Measurements from ENCODE around the gene FGGY.
"Not testable (repeated sequence)": the region's sequence is repeated elsewhere in the genome, so short reads cannot be mapped to it uniquely, and the experiment has no call there.

FGGY gene

DNA sequence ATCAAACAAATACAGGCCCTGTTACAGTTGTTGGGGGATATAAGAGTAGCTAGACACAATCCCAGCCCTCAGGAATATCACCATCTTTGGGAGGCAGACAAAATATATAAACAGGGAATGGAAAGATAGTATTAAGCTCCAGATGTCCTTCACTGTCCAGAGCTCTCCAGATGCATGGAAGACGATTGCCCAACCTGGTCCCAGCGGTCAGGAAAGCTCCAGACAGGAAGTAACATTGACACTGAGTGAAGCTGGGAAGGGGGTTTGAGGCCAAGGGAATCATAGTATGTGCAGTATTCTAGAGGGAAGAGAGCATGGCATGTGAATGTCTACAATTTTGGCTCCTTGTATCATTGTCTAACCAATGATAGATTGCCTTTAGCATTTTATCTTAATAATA is 344.0 kb downstream of the FGGY start:
- FAIRE-seq (no peak), DNase-seq (ENCODE audit: extremely low spot score, insufficient read length, low read depth) (no peak)

DNA sequence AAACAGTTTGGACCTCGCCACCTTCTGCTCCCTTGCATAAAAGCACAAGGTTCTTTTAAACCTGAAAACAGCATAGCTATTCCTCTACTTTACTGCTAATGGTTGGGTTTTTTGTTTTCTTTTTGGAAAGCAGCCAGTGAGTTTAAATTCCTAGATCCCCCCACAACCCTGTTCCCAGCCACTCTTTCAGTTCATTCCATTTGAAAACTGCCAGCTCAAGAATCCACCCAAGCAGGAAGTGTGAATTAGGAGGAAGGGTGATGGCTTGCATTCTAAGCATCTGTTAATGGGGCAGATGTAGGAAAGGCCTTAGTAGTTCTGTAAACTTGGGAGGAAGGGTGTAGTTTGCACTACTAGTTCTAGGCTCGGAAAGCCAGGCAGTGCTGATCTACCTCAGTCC is 344.9 kb downstream of the FGGY start:
- FAIRE-seq (no peak), DNase-seq (ENCODE audit: extremely low spot score, insufficient read length, low read depth) (no peak)

DNA sequence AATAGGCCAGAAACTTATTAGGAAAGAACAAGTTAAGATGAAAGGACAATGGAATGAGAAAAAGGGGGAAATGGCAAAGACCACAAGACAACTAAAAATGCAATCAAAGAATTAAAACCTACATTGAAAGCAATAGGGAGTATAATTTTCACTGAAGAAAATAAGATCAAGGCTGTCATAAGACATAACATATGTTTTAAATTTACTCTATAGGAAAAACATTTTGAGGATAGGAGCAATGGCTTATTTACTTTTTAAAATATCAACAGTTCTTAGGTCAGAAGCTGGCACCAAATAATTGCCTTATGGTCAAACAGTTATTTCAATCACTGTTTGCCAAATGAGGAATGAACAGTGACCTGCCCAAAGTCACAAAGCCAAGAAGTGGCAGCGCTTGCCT is 346.6 kb downstream of the FGGY start:
- DNase-seq (ENCODE audit: extremely low spot score, insufficient read length, low read depth) = no peak
- no peak for FAIRE-seq

DNA sequence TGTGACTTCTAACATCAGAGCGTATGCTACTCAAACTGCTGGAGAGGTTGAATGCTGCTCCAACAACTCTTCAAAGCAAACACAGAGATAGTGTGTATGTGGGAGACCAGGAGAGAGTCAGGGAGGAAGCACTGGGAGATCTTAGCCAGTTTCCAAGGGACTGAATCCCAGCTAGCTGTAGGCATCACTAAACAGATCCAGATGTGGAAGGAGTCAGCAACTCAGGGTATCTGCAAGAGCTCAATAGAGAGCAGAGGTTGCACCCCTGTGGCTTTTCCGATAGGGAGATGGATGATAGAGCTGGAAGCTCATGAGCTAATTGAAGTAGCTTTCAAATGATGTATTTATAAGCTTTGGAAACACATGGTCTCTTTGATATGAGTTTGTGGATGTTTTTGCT is 349.0 kb downstream of the FGGY start:
- no peak for FAIRE-seq
- no peak for DNase-seq (ENCODE audit: extremely low spot score, insufficient read length, low read depth)

DNA sequence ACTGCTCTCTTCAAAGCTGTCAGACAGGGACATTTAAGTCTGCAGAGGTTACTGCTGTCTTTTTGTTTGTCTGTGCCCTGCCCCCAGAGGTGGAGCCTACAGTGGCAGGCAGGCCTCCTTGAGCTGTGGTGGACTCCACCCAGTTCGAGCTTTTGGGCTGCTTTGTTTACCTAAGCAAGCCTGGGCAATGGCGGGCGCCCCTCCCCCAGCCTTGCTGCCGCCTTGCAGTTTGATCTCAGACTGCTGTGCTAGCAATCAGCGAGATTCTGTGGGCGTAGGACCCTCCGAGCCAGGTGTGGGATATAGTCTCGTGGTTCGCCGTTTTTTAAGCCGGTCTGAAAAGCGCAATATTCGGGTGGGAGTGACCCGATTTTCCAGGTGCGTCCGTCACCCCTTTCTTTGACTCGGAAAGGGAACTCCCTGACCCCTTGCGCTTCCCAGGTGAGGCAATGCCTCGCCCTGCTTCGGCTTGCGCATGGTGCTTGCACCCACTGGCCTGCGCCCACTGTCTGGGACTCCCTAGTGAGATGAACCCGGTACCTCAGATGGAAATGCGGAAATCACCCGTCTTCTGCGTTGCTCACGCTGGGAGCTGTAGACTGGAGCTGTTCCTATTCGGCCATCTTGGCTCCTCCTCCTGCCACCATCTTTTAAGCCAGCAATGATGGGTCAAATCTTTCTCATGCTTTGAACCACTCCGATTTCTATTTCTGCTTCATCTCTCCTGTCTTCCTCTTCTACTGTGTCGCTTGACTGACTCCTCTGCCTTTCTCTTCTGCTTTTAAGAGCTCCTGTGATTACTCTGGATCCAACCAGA is 356.5 kb downstream of the FGGY start:
- DNase-seq (ENCODE audit: extremely low spot score, insufficient read length, low read depth); FAIRE-seq: not testable (repeated sequence)

DNA sequence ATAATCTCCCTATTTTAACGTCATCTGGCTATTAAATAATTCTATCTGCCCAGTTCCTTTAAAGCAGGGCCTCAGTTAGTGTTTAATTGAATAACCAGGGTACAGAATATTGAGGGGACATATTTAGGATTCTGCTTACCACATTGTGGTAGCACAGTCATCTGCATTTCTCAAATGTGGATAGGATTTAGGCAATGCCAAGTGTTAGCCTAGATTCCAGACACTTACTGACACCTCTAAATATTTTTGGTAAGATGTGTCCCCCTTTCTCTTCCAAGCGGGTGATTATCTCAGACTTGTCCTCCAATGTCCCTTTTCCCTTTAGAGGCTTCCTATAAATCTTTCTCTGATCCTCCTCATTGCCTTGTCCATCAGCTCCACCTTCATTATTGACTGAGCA is 357.1 kb downstream of the FGGY start:
- no peak for FAIRE-seq

DNA sequence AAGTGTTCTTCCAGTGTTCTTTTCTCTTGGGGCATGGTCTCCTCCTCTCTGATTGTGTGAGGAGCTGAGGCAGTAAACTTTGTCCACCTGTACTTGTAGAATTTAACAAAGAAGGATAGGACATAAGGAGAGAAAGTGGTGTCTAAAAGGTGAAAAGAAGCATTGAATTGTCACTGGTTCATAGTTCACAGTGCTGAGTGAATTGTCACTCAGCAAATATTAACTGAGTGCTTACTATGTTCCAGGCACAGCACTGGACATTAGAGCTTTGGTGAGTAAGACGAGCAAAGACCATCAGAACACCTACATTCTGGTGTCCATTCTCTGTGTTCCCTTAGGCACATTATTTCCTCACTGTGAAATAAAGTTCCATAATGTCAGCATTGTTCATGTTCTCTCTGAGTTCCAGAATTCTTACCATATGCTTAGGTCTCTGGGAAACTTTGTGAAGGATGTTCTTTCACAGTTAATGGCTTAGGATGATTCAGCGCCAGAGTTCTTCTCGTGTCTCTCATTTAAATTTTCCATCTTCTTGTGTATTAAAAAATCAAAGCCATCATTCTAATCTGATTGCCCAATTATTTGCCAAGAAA is 361.1 kb downstream of the FGGY start:
- DNase-seq (ENCODE audit: extremely low spot score, insufficient read length, low read depth) (no peak), FAIRE-seq (no peak)

More for the DNA sequence above, 357.1 kb downstream of the FGGY start:
- no peak for DNase-seq (ENCODE audit: extremely low spot score, insufficient read length, low read depth)

DNA sequence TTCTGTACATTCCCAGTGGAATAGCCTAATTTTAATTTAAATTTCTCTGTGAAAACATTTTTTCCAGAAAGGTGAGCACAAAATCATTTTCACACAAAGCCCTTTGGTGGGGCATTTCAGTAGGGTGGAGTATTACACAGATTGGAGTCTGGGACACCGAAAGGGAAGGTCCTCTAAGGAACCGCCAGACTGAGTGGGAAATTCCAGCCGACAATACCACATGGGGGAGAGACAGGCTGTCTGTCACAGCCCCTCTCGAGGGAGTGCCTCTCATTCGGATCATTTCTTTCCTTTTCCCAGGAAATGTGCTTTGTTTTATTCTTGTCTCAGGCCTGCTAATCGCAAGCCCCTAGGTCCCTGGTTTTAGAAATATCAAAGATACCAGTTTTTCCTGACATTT is 367.3 kb downstream of the FGGY start:
- FAIRE-seq (no peak), DNase-seq (ENCODE audit: extremely low spot score, insufficient read length, low read depth) (no peak)

DNA sequence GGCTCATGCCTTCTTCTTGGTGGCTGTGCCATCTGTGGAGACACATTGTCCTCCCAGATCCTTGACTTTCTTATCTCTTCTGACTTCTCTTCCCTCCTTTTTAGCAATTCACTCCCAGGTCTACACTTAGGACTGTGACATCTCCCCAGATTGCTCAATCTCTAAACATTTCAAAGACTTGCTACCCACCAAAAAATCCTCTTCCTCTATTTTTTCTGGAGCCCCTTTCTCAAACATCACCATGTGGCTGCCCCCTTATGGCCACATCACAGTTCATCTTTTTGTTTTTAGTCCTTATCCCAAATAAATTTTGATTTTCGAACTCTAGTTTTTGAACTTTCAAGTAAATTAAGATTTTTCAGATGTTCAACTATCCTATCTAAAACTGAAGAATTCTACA is 369.2 kb downstream of the FGGY start:
- FAIRE-seq (no peak), DNase-seq (ENCODE audit: extremely low spot score, insufficient read length, low read depth) (no peak)

DNA sequence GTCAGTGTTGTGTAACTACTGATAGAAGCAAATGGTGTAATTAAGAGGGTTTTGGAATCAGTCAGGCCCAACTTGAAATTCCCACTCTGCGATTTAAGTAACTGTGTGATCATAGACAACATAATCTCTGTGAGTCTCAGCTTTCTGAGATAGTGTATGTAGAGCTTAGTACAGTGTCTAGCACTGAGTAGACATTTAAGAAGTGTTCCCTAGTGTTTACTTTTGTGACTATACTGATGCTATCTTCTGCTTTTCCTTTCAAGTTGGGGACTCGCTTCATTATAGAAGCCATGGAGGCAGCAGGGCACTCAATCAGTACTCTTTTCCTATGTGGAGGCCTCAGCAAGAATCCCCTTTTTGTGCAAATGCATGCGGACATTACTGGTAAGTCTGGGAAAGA is 370.1 kb downstream of the FGGY start:
- FAIRE-seq = no peak
- DNase-seq (ENCODE audit: extremely low spot score, insufficient read length, low read depth) = no peak

DNA sequence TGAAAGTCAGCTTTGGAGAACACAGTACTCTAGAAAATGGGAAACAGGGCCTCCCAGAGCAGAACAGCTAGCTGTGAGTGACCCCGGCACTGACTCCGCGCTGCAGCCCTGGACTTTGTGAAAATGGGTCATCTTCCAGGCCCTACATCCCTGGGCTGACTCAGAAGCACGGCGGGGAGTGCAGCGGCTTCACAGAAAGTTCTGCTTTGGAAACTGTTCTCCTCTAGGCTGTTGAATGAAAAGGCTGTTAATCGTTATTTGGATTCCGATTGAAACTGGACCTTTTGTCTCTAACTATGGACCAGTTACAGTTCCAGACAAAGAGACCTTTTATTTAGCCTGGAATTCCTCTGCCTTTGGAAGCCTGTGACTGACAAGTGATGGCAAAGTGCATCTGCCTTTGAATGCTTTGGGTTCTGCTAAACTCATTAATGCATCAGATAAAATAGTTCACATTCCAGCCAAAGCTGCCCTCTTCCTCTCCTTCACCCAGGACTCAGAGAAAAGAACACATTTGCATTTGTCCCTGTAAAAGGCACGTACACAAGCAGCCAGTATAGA is 372.9 kb downstream of the FGGY start:
- DNase-seq (ENCODE audit: extremely low spot score, insufficient read length, low read depth) (no peak), FAIRE-seq (no peak)

DNA sequence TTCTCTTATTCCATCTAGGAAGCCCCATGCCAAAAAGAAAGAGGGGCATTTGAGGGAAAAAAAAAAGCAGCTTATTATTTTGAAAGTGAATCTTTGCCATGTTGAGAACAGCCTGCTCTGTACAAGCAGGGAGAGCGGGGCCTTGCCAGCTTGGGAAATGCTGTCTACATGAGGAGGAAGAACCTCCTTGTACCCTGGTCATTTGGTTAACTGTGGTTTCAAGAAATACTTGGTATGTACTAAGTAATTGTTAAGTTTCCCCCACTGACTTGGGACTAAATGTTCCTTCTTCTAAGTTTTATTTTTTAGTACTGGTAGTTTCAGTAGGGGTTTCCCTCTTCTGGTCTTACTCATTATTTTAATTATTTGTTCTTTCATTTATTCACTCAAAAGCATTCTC is 373.8 kb downstream of the FGGY start:
- FAIRE-seq = no peak
- no peak for DNase-seq (ENCODE audit: extremely low spot score, insufficient read length, low read depth)

DNA sequence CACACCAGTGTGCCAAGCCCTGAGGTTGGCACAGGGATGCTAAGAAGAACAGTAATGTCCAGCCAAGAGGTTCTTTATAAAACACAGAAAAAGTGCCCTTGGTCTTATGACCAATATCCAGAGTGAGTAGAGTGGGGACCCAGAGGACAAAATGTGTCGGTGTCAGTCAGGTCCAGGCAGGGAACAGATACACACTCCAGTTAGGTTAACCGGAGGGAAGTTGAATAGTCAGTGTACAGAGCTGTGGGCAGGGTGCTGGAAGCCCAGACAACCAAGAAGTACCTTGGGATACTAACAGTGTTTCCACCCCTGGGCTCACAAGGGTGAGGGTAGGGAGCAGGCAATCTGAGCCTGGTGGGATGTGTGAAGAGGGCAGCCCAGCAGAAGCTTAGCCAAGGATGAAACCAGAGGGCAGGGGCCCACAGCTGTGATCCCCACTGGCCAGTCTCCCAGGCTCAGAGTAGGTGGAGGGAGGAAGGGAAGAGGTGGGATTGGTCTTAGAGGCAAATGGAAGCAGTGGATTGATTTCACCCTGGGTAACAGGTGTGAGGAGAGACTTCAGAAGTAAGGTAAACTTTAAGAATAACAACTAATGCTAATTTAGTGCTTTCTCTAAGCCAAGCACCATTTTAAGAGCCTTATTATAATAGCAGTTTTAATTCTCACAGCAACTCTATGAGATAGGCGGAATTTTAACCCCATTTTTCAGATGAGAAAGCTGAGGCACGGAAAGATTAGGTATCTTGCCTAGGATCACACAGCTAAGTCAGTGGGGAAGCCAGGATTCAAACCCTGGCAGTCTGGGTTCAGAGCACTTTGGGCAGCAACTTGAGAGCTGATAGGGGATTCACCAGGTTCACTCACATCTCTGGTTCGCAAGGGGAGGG is 374.4 kb downstream of the FGGY start:
- DNase-seq (ENCODE audit: extremely low spot score, insufficient read length, low read depth) (no peak), FAIRE-seq (no peak)

DNA sequence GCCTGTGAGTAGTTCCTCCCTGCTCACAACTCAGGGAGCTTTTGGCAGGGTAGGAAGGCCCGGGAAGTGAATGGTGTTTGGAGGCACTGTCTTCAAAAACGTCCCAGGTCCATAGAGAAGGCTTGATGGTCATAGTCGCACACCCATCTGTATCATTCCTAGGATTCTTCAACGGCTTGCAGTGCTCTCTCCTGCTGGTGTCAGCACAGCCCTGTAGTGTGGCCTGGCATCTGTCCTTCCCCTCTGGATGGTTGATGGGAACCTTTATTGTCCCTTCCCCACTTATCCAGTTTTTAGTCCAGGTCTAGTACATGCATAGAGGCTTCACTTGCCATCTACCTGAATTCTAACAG is 375.0 kb downstream of the FGGY start:
- DNase-seq (ENCODE audit: extremely low spot score, insufficient read length, low read depth) (no peak), FAIRE-seq (no peak)

DNA sequence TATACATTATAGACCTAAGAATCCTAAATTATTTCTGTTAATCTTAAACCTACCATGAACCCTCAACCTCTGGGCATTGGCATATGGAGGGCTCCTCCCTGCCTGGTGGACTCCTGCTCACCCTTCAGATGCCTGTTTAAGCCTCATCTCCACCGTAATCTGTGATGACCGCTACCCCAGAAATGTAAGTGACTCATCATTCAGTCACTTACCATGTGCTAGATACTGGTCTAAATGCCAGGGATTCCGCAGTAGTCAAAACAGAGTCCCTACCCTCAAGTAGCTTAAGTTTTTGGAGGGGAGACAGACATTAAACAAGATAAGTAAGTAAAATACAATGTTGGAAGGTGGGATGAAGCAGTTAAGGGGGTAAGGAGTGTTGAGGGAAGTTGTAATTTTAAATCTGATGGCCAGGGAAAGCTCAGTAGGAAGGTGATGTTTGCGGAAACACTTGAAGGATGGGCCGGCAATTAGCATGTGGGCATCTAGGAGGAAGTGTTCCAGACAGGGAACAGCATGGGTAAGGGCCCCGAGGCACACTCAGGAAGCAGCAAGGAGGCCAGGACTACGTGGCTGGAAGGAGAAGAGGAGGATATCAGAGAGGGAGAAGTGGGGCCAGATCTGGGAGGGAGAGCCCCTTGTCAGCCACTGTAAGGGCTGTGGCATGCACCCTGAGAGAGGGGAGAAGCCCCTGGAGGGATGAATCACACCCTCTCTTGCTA is 376.1 kb downstream of the FGGY start:
- no peak for DNase-seq (ENCODE audit: extremely low spot score, insufficient read length, low read depth)
- FAIRE-seq = no peak

DNA sequence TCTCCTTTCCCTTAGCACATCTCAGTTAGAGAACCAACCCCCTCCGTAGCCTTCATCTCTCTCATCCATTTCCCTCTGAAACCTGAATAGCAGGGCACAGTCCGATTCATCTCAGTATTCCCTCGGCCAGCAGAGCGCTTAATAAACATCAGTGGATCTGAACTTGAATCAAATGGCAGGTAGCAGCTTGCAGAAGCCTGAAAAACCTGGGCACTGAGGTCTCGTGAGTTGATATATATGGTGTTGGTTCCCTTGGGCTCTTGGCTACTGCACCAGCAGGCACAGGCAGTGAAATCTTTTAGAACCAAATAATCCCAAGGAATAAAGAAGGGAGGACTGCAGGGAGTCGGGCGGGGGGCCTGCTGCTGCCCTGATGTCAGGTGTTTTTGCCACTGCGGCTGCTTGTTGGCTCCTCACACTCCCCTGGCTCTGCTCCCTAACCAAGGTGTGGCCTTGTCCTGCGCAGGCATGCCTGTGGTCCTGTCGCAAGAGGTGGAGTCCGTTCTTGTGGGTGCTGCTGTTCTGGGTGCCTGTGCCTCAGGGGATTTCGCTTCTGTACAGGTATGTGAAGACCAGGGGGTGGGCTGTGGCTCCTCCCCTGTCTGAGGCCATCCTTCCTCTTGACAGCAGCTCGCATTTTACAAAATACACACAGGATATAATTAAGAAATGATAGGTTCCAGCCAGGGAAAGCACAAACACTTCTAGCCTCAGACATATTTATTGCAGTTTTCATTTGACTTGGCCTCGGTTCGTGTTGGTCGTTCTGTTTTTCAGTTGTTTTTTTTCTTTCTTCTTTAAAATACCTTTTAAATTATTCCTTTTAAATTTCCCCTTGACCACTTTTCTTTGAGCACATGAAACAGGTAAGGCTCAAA is 376.9 kb downstream of the FGGY start:
- DNase-seq (ENCODE audit: extremely low spot score, insufficient read length, low read depth) (no peak), FAIRE-seq (no peak)

DNA sequence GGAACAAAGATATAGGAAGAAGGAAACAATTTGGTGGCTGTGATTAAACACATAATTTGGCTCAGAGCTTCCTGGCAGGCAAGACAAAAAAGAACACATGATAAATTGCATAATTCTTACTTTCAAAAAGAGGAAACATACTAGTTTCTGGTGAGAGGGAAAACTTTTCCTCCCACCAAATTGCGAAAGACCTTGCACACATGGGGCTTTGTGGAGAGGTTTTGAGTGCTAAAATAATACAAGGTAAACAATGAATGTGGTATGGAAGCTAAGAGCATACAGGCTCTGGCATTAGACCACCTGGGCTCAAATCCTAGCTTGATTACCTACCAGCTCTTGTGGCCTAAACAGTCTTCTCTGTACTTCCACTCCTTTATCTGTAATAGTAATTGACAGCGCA is 377.7 kb downstream of the FGGY start:
- DNase-seq (ENCODE audit: extremely low spot score, insufficient read length, low read depth) = no peak
- FAIRE-seq = peak; percentile 36

DNA sequence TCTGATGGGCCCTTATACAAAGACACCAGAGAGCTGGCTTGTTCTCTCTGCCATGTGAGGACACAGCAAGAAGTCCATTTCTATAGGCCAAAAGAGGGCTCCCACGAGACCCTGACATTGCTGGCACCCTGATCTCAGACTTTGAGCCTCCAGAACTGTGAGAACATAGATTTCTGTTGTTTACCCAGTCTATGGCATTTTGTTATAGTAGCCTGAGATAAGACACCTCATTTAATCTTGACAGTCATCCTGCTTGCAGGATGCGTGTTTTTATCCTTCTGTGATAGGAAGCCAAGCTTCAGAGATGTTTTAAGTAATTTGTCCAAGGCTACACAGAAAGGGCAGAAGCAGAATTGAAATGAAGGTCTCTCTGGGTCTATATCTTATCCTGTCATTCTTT is 379.0 kb downstream of the FGGY start:
- DNase-seq (ENCODE audit: extremely low spot score, insufficient read length, low read depth) = no peak
- FAIRE-seq = no peak

DNA sequence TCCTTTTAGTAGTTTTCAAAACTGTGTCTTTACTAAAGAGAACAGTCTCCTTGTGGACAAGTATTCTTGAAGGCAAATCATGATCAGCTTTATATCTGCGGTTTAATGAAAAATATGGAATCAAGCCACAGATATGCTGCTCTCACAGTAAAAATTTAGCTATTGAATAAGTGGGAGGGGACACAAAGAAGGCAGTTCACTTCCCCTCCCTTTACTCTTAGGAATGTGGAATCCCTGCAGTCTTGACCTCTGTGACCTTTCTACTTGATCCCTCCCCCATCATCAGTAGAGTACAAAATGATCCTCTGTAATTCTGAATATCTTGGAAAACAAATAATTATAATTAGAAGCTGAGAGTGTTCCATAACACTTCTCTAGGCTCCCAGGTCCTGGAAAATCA is 381.1 kb downstream of the FGGY start:
- FAIRE-seq (no peak), DNase-seq (ENCODE audit: extremely low spot score, insufficient read length, low read depth) (no peak)
